HG03520 (cell line): ENCODE measurements around the gene ASNSD1.
"Not testable (repeated sequence)": the region's sequence is repeated elsewhere in the genome, so short reads cannot be mapped to it uniquely, and the experiment has no call there.

Experiments
- ATAC-seq: cut with Tn5 transposase; IDR thresholded peaks from one replicate; pipeline ENCODE4 v1.9.1; 2021; ENCODE audit warnings: mild to moderate bottlenecking, moderate library complexity; ENCODE audit not compliant: unreplicated experiment

The ASNSD1 gene

DNA sequence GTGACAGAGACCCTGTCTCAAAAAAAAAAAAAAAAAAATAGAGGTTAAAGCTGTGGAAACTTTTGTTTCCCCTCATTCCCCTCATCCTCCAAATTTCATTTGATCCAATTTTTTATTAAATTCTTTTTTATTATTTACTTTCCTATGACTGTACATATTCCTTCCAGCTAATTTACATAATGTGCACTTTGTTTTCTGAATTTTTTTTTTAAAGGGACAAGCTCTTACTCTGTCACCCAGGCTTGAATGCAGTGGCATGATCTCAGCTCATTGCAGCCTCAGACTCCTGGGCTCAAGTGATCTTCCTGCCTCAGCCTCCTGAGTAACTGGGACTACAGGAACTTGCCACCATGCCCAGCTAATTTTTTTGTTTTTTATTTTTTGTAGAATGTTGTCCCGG is 23.6 kb downstream of the ASNSD1 start:
- no peak for ATAC-seq

DNA sequence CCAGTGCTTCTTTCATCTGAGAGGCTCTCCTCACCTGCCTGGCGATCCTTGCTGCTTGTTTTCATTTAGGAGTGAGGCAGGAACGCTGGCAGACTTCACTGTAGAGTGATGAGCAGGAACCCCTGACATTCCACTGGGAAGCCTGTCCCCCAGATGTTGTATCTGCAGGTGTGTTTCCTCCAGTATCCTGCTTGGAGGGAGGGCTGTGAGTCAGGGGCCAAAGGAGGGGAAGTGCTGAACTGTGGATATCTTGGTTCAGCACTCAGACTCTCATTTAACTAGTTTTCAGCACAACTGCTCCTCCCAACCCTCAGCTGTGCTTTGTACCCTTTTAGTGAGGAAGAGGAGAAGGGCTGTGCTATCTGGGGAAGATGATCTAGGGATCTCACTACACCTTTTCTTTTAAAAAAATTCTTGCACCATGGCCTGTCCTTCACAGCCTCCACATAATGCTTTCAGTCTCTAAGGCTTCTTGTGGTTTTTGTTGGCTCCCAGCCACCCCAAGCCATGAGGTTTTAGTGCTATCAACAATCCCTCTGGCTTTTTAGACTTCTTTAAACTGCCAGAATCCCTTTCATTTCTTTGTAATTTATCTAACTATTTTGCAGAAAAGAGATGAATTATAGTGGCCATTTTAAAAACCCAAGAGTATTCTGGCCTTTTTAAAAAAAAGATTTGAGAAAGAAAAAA is 24.4 kb downstream of the ASNSD1 start:
- no peak for ATAC-seq

DNA sequence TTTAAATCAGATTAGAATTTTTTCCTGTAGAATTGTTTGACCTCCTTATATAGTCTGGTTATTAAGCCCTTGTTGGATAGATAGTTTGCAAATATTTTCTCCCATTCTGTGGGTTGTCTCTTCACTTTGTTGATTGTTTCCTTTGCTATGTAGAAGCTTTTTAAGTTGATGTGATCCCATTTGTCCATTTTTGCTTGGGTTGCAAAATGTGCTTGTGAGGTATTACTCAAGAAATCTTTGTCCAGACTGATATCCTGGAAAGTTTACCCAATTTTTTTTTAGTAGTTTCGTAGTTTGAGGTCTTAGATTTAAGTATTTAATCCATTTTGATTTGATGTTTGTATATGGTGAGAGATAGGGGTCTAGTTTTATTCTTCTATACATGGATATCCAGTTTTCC is 26.5 kb downstream of the ASNSD1 start:
- ATAC-seq = not testable (repeated sequence)

DNA sequence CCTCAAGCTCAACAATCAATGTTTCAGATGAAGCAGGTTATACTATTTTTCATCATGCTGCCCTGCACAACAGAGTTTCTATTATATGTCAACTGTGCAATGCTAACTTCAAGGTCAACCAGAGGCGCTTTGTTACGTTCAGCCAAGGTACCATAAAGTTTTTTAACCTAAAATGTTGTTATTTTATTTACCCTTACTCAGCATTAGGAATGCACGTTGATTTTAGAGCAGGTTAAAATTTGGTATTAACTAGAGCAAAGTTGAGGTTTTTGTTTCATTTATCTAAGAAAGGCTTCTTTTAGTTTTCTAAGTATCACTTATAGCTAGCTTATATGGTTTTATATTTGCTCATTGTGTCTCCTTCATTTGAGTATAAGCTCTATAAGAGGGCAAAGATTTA is 35.0 kb downstream of the ASNSD1 start:
- no peak for ATAC-seq

DNA sequence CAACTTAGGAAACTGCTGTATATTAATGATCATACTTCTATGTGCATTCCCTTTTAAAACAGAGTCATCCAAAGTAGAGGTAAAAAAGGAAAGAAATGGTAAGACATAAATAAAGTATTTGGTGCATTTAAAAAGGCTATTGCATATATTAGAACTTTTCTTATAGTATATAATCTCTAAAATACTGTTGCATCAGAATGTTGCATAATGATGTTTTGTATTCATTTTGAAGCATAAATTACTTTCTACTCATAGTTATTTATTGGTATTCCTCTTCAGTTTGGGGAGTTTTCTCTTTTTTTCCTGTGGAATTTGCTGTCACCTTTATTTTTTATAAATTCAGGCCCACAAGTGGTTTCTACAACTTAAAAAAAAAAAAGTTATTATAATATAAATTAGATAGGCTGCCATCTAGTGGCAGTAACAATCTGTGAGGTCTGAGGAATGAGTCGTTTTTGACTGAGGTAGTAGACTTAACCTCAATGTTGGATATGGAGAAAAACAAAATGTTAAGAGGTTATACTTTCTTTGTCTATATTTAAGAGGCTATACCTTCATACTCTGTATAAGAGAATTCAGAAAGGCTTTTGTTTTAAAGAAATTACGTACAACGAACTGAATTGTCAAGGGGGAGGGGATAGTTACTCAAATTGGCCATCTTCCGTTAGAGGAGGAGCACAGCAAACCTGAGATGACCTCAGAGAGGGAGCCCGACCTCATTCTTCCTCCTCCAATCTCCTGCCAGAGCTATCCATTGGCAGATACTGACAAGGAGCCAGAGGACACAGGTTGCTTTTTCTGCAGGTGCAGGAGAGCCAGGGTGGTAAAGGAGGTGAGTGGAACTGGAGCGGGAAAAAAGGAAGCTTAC is 37.0 kb downstream of the ASNSD1 start:
- ATAC-seq = no peak

DNA sequence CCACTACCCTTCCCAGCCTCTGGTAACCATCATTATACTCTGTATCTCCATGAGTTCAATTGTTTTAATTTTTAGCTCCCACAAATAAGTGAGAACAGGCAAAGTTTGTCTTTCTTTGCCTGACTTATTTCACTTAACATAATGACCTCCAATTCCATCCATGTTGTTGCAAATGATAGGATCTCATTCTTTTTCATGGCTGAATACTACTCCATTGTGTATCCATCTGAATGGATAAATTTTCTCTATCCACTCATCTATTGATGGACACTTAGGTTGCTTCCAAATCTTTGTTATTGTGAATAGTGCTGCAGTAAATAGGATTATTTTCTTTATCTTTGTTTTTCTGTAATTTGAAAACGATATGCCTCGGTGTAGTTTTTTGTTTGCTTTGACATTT is 39.4 kb downstream of the ASNSD1 start:
- no peak for ATAC-seq

DNA sequence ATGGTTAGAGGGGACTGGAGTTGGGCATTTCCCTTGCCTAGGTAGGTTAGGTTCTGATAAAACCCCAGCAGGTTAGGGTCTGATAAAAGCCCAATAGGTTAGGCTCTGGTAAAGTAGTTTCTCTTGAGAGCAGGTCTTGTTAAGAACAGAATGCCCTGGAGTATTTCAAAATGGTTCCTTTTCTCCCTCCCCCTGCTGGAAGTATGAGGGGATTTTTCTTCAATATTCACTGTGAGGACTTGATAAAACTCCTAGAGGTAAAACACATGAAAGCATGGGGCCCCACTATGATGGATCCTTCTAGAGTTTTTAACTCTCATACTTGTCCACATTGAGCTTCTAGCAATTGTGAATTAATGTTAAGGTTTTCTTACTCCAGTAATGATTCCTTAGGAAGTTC is 40.8 kb downstream of the ASNSD1 start:
- no peak for ATAC-seq

DNA sequence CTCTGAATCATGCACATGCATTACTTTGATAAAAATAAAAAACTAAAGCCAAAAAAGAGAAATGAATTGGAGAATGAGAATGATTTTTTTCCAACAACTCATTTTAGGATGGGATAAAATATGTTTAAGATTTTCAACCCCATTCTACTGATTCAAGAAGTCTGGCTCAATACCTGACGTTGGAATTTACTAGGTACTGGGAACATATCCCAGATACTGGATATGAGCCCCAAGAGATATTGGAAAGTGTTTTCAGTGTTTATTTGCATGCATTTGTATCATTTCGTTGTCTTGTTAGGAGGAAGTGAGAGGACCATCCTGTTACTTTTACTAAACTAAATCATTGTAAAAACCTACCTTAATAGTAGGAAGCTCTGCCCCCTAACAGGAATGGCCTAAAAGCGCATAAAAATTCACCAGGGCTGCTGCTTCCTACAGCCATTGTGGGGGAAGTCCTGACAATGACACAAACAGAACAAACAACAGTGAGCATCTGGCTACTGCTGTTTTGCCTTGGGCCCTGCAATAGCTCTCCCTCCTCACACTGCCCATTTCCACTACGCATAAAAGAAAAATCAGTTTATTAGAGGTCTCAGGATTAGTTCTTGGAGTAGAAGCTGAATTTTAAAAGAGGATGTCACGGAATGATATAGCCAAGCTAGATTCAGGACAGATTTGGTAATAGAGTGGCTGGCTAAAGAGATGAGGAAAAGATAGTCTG is 48.4 kb downstream of the ASNSD1 start:
- no peak for ATAC-seq

DNA sequence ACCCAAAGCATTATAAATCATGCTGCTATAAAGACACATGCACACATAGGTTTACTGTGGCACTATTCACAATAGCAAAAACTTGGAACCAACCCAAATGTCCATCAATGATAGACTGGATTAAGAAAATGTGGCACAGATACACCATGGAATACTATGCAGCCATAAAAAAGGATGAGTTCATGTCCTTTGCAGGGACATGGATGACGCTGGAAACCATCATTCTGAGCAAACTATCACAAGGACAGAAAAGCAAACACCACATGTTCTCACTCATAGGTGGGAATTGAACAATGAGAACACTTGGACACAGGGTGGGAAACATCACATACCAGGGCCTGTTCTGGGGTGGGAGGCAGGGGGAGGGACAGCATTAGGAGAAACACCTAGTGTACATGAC is 56.3 kb downstream of the ASNSD1 start:
- not testable (repeated sequence) for ATAC-seq

DNA sequence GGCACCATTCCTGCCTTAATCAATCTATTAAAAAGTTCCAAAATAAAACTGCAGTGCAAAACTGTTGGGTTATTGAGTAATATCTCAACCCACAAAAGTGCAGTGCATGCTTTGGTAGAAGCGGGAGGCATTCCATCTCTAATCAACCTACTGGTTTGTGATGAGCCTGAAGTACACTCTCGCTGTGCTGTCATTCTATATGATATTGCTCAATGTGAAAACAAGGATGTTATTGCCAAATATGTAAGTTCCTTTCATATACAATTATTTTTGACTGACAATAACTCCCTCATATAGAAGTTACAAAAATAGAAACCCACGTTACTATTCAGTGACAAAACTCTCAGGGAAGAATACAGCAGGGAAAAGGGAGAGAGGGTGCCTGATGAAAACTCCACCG is 58.3 kb downstream of the ASNSD1 start:
- no peak for ATAC-seq
